ENCODE results near the gene TMEM121. TPM values are rescaled to one million over a fixed set of nuclear protein-coding genes. Genes with fewer than 3 reads are reported as not detected.

TMEM121 gene
- total RNA-seq, 1 experiment from 2014 or later = 1.0 TPM

GRCh38 chr14:105496831-105497591 is 29.4 kb upstream of the TMEM121 start:
- Histone ChIP-seq H3K4me1 (replicated peaks; ENCODE audit: insufficient read depth) (0 out of 2 replicates have a peak, but pooled peaks cover 3% of the 10 kb centered on the region), H3F3A (ENCODE audit: insufficient read depth, low read depth) (peaks cover 5% of the 10 kb centered on the region; the same call in 1 of the 2 replicates), H3K36me3 (ENCODE audit: low read depth) (no peaks in the 10 kb centered on the region), H3K27me3 (ENCODE audit: insufficient read depth, low read depth) (no peaks in the 10 kb centered on the region), H3K79me2 (ENCODE audit: low read depth) (0 out of 2 replicates have a peak, but pooled peaks cover 1% of the 10 kb centered on the region), H3K9me3 (ENCODE audit: insufficient read depth, low read depth) (no peaks in the 10 kb centered on the region), H4K20me1 (ENCODE audit: insufficient read depth) (peaks cover 2% of the 10 kb centered on the region), H3K4me2 (no peak overlapping the region), H2AFZ (no peak overlapping the region), H3K4me3 (no peak overlapping the region), H3K27ac (no peak overlapping the region), H3K9me2 (ENCODE audit: insufficient read depth) (no peaks in the 10 kb centered on the region)
- CTCF ChIA-PET = no interaction called here
- intact Hi-C loops (cut with micrococcal nuclease; ENCODE audit: unreplicated experiment) = no loop called here
- no TSS peak for BruUV-seq (replicated peaks)
- DNase-seq = no peak
- POLR2A ChIA-PET (ENCODE audit: unreplicated experiment) = interaction anchor here (0.5 kb wide), 1 partner anchor 36 kb away, joined by 3 read pairs; no protein-coding TSS in a partner anchor
- TF ChIP-seq EZH2 (IDR thresholded peaks at IDR 0.05; ENCODE audit: low read depth) (no peak), CTCF (conservative IDR thresholded peaks at IDR 0.05) (no peak)

DNA sequence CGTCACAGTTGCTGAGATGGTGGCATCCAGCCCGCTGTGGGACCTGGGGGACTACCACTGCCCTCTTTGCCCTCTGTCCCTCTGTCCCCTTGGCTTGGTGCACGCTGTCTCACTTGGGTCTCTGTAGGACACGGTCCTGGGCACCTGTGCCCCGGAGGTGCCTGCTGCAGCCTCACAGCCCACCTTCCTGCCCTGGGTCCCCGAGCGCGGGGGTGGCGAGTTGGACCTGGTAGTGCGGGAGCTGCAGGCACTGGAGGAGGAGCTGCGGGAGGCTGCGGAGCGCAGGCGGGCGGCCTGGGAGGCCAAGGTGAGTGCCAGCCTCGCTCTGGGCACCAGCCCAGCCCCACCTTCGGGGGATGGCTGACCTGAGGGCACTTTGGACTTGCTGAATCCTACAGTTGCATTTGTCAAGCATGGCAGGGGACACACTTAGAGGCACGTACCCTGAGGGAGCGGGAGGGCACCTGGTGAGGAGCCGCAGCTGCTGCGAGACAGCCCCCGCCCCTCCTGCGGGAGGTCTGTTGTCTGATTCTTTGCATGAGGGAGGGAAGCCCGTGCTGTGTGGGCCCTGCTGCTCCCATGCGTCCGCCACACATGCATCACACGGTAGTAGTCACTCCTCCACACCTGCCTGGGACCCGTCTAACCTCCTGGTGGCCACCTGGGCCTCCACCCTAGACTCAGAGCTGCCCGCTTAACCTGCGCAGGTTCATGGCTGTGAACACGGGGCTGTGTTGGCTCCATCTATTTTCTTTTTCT is 28.5 kb upstream of the TMEM121 start:
- Histone ChIP-seq H3K9me2 (ENCODE audit: insufficient read depth) (no peaks in the 10 kb centered on the region), H3K9me3 (ENCODE audit: insufficient read depth, low read depth) (no peaks in the 10 kb centered on the region), H3K4me2 (no peak overlapping the region), H3K36me3 (ENCODE audit: low read depth) (no peaks in the 10 kb centered on the region), H2AFZ (no peak overlapping the region), H3F3A (ENCODE audit: insufficient read depth, low read depth) (0 out of 2 replicates have a peak, but pooled peaks cover 3% of the 10 kb centered on the region), H3K4me3 (no peak overlapping the region), H3K79me2 (ENCODE audit: low read depth) (no peaks in the 10 kb centered on the region), H4K20me1 (ENCODE audit: insufficient read depth) (no peaks in the 10 kb centered on the region), H3K27me3 (ENCODE audit: insufficient read depth, low read depth) (no peaks in the 10 kb centered on the region), H3K4me1 (replicated peaks; ENCODE audit: insufficient read depth) (no peaks in the 10 kb centered on the region), H3K27ac (no peak overlapping the region)
- peak in 1 of 2 experiments; percentile 22 for DNase-seq
- intact Hi-C loops (cut with micrococcal nuclease; ENCODE audit: unreplicated experiment) = no loop called here
- ChIA-PET POLR2A (ENCODE audit: unreplicated experiment) (interaction anchor here (0.5 kb wide), 1 partner anchor 35 kb away, joined by 3 read pairs; no protein-coding TSS in a partner anchor), CTCF (no interaction called here)
- BruUV-seq (replicated peaks) = no TSS peak
- no peak for TF ChIP-seq EZH2 (IDR thresholded peaks at IDR 0.05; ENCODE audit: low read depth)
- no peak for TF ChIP-seq CTCF (conservative IDR thresholded peaks at IDR 0.05)

DNA sequence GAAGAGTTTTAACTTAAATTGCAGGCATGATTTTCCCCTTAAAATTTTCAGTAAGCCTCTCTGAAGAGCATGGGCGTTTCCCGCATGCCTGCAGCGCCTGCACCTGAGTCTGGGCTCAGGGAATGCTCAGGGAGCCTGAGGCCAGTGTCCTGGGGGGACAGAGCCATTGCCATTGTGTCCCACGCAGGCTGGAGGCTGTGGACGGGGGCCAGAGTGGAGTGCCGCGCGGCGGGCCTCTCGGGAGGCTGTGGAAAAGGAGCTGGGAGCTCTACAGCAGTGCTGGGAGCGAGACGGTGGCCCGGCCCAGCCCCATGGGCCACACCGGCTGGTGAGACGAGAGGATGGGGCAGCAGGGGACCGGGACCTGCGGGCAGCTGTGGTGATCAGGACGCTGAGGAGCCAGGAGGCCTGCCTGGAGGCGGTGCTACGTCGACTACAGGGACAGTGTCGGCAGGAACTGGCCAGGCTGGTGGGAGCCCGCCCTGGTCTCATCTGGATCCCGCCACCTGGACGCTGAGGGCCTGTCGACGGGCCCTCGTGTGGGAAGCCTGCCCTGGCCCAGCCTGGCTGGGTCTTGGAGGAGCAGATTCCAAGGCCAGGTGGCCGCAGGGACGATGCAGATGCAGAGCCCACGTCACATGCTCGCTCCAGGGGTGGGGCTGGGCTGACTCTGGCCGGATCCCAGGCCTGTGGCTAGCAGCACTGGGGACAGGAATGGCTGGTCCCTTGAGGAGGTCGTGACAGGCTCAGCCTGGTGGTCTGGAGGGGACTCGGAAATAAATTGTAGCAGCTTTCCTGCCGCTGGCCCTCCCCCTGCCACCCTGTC is 27.7 kb upstream of the TMEM121 start:
- no peaks in the 10 kb centered on the region for H4K20me1 ChIP-seq (ENCODE audit: insufficient read depth)
- no peaks in the 10 kb centered on the region for H3K79me2 ChIP-seq (ENCODE audit: low read depth)
- 0 out of 2 replicates have a peak, but pooled peaks cover 3% of the 10 kb centered on the region for H3F3A ChIP-seq (ENCODE audit: insufficient read depth, low read depth)
- no peaks in the 10 kb centered on the region for H3K36me3 ChIP-seq (ENCODE audit: low read depth)
- no peaks in the 10 kb centered on the region for H3K4me1 ChIP-seq (replicated peaks; ENCODE audit: insufficient read depth)
- ChIA-PET POLR2A (ENCODE audit: unreplicated experiment) (no interaction called here), CTCF (no interaction called here)
- H3K27me3 ChIP-seq (ENCODE audit: insufficient read depth, low read depth) = no peaks in the 10 kb centered on the region
- peak in 1 of 2 experiments; percentile 13 for DNase-seq
- H3K9me2 ChIP-seq (ENCODE audit: insufficient read depth) = no peaks in the 10 kb centered on the region
- TF ChIP-seq EZH2 (IDR thresholded peaks at IDR 0.05; ENCODE audit: low read depth) = no peak
- TF ChIP-seq CTCF (conservative IDR thresholded peaks at IDR 0.05) = no peak
- H2AFZ ChIP-seq = no peak overlapping the region
- no TSS peak for BruUV-seq (replicated peaks)
- H3K4me2 ChIP-seq = no peak overlapping the region
- H3K27ac ChIP-seq = no peak overlapping the region
- H3K4me3 ChIP-seq = no peak overlapping the region
- intact Hi-C loops (cut with micrococcal nuclease; ENCODE audit: unreplicated experiment) = no loop called here
- no peaks in the 10 kb centered on the region for H3K9me3 ChIP-seq (ENCODE audit: insufficient read depth, low read depth)
